Measurements from ENCODE around the gene IRX6.

DNA sequence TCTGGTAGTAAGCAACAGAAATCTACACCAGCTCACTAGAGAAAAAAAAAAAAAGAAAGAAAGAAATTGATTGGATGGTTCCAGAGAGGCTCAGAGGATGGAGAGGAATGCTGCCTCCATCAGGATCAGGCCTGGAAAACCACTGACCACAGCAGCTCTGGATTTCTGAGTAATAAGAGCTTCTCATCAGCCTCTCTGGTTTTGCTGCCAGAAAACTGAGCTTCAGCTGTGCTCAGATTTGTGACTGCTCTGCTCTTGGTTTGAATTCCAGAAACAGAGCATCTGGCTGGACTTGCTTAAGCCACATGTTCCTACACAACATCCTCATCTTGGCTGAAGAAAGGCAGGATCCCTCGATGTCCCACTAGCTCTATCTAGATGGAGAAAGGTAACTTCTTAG lies 25.9 kb downstream of the IRX6 start:
- TF ChIP-seq, protein P1, sequence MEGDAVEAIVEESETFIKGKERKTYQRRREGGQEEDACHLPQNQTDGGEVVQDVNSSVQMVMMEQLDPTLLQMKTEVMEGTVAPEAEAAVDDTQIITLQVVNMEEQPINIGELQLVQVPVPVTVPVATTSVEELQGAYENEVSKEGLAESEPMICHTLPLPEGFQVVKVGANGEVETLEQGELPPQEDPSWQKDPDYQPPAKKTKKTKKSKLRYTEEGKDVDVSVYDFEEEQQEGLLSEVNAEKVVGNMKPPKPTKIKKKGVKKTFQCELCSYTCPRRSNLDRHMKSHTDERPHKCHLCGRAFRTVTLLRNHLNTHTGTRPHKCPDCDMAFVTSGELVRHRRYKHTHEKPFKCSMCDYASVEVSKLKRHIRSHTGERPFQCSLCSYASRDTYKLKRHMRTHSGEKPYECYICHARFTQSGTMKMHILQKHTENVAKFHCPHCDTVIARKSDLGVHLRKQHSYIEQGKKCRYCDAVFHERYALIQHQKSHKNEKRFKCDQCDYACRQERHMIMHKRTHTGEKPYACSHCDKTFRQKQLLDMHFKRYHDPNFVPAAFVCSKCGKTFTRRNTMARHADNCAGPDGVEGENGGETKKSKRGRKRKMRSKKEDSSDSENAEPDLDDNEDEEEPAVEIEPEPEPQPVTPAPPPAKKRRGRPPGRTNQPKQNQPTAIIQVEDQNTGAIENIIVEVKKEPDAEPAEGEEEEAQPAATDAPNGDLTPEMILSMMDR (conservative IDR thresholded peaks at IDR 0.05), result no peak
- no peak for TF ChIP-seq EZH2 (IDR thresholded peaks at IDR 0.05; ENCODE audit: low read depth)

All from PC-9 (cell line).